DMS153 (cell line): ENCODE measurements around the gene STK32C.
A peak's percentile ranks its signal among the peaks of the same experiment; 100 is the strongest.

Source experiments
- DNase-seq: peaks from one replicate; lab custom pipeline; 2025; lab: John Stamatoyannopoulos, UW

STK32C gene

GRCh38 chr10:132249226-132249724 is 58.5 kb downstream of the STK32C start:
- no peak for DNase-seq

- peak; percentile 38 for DNase-seq
Measured at GRCh38 chr10:132248455-132249225, 59.1 kb downstream of the STK32C start.

- no peak for DNase-seq
Measured at GRCh38 chr10:132247943-132248342, 59.8 kb downstream of the STK32C start.

GRCh38 chr10:132246296-132246695 is 61.5 kb downstream of the STK32C start:
- no peak for DNase-seq

GRCh38 chr10:132245056-132245455 is 62.7 kb downstream of the STK32C start:
- DNase-seq: no peak

- no peak for DNase-seq
Measured at GRCh38 chr10:132243626-132244025, 64.1 kb downstream of the STK32C start.

GRCh38 chr10:132243141-132243540 is 64.6 kb downstream of the STK32C start:
- DNase-seq: no peak

GRCh38 chr10:132242103-132242840 is 65.5 kb downstream of the STK32C start:
- no peak for DNase-seq

- no peak for DNase-seq
Measured at GRCh38 chr10:132241496-132241895, 66.3 kb downstream of the STK32C start.

GRCh38 chr10:132241086-132241485 is 66.7 kb downstream of the STK32C start:
- no peak for DNase-seq

GRCh38 chr10:132240581-132240980 is 67.2 kb downstream of the STK32C start:
- no peak for DNase-seq

GRCh38 chr10:132240156-132240555 is 67.6 kb downstream of the STK32C start:
- no peak for DNase-seq

- no peak for DNase-seq
Measured at GRCh38 chr10:132239126-132240031, 68.4 kb downstream of the STK32C start.

- no peak for DNase-seq
Measured at GRCh38 chr10:132238371-132239125, 69.2 kb downstream of the STK32C start.

- DNase-seq: no peak
Measured at GRCh38 chr10:132237871-132238270, 69.9 kb downstream of the STK32C start.

- no peak for DNase-seq
Measured at GRCh38 chr10:132237396-132237795, 70.4 kb downstream of the STK32C start.

GRCh38 chr10:132236881-132237280 is 70.9 kb downstream of the STK32C start:
- DNase-seq: no peak

- no peak for DNase-seq
Measured at GRCh38 chr10:132236161-132236560, 71.6 kb downstream of the STK32C start.

GRCh38 chr10:132234860-132235259 is 72.9 kb downstream of the STK32C start:
- no peak for DNase-seq

GRCh38 chr10:132233501-132234085 is 74.2 kb downstream of the STK32C start:
- no peak for DNase-seq

- DNase-seq: no peak
Measured at GRCh38 chr10:132232981-132233380, 74.8 kb downstream of the STK32C start.
